Hindlimb muscle (tissue), 1 donor: ENCODE data around the gene TEX22. TPM values are rescaled to one million over a fixed set of nuclear protein-coding genes. Genes with fewer than 3 reads are reported as not detected.

Source experiments
- DNase-seq: peaks from one replicate; pipeline ENCODE4 v3.0.0-alpha.2; 2013
- polyA plus RNA-seq: library from polyadenylated mRNA; unstranded; fragments of 120-200 nt; gene quantifications from one replicate; pipeline ENCODE4 v1.2.1, GENCODE V29; 2013; ENCODE audit not compliant: insufficient read length

Gene TEX22
- polyA plus RNA-seq, 1 donor, result 0.56 TPM

GRCh38 chr14:105422695-105423487, 24.6 kb downstream of the TEX22 start:
- DNase-seq, result no peak

DNA sequence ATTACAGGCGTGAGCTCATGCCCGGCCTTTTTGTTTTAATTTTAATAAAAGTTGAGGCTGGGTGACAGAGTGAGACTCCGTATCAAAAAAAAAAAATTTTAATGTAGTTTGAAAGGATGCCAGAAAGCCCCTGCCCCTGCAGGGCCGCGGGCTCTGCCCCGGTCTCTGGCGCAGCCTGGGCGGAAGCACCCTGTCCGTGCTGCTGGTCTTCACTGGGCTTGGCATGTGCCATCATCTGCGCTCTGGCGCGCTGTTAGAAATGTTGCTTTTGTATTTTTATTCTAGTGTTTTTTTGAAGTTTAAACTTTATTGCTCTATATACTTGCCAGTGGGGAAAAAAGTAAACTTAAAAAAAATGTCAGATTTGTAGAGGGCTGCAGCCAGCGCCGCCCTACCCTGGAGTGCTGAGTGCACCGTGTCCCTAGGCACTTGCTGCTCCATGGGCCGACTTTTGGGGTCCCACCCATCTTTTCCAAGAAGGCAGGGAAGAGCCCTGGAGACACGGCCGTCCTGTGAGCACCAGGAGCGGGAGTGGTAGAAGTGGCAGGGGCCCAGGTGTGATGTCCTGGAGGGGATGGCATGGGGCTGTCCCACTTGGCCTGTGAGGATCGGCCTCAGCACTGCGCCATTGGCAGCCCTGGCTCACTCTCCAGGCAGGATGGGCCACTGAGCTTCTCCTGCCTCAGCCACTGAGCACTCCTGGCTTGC, 25.3 kb downstream of the TEX22 start:
- no peak for DNase-seq

DNA sequence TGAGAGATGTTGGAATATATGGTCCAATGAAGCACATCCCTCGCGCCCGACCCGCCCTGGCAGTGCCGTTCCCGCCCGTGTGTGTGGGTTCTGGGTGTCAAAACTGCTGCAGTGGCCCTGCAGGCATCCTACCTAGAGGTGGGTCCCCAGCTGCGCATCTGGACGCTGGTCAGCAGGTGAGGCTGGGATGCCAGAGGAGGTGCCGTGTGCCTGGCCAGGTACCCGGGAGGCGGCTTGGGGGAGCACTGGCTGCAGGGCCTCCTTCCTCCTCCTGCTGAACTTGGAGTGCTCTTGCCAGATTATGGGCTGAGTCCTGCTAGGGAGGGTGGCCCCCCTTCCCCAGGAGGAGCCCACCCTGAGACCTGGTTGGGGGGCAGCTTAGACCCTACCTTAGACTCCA, 26.5 kb downstream of the TEX22 start:
- no peak for DNase-seq

- no peak for DNase-seq
Measured at GRCh38 chr14:105425823-105426247, 27.5 kb downstream of the TEX22 start.

DNA sequence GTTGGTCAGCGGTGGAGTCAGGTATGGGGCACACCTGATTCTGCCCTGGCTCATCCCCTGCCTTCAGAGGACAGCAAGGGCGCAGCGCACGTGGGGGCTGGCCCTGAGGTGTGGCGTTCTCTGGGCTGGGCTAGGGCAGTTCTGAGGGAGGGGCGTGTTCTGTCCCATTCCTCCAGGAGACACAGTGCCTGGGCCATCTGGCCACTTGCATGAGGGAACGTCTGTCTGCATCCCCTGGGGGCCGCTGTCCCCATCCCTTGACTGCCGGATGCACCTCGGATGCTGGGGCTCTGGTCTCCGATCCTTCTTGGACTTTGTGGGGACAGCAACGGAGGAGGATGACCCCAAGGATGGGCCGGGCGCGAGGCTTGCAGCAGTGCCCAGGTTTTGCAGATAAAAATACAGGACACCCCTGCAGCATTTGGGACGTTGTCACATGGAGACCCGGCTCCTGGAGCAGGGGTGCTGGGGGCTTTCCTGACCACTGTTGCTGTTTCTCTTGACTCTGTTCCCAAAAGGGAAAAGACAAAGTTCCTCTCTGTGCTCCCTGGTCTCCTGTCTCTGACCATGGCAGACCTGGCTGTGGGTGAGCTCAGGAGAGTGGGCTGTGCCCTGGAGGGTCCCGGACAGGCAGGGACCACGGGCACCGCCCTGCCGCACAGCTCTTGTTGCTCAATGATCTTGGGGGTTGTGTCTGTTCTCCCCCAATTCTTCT, 28.2 kb downstream of the TEX22 start:
- no peak for DNase-seq

DNA sequence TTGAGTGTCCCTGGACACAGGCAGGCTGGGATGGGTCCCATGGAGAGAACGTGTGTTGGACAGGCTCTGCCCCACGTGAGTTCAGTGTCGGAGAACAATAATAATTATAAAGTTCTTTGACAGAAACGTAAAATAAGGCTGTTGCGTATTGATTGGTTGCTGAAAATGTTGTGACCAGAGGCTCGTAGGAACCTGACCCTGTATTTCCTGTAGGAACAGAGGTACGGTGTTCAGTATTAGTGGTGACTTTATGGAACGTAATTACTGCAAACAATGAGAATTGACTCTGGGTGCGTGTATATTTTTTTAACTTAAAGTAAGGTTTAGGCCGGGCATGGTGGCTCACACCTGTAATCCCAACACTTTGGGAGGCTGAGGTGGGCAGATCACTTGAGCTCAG, 29.1 kb downstream of the TEX22 start:
- DNase-seq, result no peak

DNA sequence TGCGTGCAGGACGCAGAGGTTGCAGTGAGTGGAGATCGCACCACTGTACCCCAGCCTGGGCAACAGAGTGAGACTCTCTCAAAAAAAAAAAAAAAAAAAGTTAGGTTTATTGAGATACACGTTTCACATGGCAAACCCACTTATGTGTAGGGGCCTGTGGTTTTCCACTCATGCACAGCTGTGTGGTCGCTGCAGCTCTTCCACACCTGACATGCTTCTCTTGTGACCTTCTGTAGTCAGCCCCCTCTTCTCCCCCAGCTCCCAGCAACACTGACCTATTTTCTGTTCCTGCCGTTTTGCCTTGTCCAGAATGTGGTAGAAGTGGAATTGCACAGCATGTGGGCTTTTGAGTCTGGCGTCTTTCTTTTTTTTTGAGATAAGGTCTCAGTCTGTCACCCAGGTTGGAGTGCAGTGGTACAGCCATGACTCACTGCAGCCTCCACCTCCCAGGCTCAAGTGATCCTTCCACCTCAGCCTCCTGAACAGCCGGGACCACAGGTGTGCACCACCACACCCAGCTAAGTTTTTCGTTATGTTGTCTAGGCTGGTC, 29.7 kb downstream of the TEX22 start:
- no peak for DNase-seq

DNA sequence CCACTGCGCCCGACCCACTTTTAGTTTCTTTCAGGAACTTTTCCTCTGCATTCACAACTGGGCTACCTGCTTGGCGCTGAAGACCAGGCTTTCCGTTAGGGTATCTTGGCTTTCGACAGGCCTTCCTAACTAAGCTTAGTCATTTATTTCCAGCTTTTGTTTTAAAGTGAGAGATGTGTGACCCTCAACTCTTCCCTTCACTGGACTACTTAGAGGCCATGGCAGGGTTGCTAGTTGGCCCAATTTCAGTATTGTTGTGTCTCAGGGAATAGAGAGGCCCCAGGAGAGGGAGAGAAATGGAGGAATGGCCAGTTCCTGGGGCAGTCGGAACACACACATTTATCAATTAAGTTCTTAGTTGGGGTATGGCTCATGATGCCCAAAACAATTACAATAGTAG, 31.7 kb downstream of the TEX22 start:
- DNase-seq, result no peak

GRCh38 chr14:105430565-105430964, 32.2 kb downstream of the TEX22 start:
- no peak for DNase-seq

DNA sequence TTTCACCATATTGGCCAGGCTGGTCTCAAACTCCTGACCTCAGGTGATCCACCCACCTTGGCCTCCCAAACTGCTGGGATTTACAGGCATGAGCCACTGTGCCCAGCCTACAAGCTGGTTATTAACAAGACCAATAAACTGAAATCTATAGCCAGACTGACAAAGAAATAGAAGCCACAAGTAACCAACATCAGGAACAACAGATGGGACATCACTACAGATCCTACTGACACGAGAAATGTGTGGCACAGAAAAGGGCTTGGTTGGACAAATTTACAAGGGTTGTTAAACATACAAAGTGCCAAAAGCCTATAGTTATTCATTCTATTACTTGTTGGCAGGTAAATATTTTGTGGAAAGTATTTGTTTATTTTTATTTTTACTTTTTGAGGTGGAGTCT, 32.9 kb downstream of the TEX22 start:
- DNase-seq, result no peak

DNA sequence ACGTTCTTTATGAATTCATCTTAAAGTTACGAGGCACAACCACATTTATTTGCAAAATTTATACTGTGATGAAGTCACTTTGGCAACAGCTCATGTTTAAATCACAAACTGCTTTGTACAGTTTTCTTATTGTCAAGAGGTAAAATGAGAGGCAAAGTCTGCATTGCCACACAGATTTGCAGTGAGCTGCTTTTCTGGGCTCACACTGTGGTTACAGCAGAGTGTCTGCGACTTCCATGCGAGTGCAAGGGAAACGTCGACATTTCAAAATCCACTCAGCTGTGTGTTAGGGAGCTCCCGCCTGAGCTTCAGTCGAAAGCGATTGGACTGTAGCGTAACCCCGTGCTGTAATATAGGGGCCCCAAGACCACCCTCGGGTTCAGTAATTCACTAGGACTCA, 34.3 kb downstream of the TEX22 start:
- DNase-seq, result no peak

DNA sequence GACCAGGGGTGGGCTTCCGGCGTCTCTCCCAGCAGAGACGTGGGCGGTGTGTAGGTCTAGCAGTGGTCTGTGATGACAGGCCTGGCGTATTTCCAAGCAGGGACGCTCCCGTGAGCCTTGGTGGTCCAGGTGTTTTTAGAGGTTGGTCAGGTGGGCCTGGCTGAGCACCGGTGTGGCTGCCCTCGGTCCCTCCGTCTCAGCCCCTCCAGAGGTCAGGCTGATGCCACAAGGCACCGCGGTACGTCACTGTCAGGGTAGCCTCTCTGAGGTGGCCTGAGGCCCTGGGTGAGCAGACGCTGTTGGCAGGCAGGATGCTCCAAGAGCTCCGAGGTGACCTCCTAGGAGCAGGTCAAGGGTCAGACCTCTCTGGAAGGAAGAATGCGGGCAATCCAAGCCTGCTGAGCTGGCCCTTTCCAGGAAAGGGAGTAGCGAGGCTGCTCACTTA, 34.8 kb downstream of the TEX22 start:
- DNase-seq, result no peak

GRCh38 chr14:105436402-105436801, 38.1 kb downstream of the TEX22 start:
- no peak for DNase-seq

DNA sequence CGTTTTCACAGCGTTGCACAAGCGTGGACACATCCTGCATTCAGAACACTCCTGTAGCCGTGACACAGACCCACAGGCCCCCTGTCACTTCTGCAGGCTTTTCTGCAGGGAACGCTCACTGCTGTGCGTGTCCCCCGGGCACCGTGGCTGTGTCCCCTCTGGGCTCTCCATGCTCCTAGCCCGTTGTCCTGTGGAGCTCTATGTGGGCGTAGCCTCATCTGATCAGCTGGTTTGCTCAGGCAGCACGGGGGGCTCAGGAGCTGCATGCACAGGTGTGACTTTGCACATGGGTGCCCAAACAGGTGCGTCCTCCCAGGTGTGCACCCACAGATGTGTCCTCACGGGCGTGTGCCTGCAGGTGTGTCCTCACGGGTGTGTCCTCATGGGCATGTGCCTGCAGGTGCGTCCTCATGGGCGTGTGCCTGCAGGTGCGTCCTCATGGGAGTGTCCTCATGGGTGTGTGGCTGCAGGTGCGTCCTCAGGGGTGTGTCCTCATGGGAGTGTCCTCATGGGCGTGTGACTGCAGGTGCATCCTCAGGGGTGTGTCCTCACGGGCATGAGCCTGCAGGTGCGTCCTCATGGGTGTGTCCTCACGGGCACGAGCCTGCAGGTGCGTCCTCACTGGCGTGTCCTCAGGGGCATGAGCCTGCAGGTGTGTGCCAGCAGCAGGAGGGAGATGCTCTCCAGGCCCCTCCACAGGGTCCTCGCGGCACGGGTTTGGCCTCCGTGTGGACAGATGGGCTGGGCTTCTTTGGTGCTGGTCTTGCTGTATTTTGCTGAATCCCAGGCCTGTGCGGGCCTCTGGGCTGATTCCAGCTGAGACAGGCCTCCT, 38.8 kb downstream of the TEX22 start:
- no peak for DNase-seq

DNA sequence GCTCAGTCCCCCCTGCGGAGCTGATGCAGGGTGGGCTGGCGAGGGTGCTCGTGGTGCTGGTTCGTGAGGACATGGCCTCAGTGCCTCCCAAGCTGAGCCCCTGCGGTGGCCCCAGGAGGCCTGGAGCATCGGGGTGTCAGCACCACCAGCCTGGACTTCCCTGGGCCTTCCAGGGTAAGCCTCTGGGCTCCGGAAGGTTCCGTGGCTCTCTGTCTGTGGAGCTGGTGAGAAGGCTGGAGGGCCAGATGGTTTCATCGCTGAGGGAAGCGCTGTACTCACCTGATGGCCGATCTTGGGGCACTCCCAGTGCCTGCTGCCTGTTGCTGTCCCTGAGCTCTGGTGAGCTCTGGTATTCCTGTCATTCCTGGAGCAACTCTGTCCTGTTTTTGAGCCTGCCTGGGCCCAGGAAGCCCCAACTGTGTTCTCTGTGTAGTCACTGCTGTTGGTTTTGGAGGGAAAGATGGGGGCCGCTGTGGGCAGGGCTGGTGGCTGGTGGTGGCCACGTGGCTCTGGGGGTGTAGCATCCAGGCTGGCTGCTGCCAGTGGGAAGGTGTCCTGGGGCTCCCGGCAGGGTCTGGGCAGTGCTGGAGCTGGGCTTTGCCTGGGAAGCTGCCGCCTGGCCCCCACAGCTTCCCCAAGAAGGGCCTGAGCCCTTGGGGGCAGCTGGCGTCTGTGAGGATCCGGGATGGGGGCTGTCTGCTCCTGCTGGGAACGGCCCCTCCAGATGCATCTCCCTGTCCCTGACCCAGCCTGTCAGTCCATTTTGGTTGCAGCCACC, 39.6 kb downstream of the TEX22 start:
- DNase-seq, result no peak

DNA sequence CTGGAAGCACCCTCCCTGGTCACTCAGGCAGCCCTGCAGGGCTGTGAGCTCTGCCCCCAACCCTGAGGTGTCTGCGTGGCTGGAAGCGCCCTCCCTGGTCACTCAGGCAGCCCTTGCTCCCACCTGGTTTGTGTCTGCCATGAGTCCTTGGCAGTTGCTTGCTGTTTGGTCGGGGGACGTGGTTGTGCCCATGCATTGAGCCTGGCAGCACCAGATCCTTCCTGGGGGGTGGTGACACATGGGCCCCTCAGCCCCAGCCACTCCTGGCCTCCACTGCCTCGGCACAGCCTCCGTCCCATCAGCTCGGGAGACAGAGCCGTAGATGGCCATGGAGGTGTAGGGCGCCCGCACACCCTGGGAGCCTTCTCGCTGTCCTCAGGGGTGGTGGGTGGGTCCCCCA, 40.8 kb downstream of the TEX22 start:
- no peak for DNase-seq

DNA sequence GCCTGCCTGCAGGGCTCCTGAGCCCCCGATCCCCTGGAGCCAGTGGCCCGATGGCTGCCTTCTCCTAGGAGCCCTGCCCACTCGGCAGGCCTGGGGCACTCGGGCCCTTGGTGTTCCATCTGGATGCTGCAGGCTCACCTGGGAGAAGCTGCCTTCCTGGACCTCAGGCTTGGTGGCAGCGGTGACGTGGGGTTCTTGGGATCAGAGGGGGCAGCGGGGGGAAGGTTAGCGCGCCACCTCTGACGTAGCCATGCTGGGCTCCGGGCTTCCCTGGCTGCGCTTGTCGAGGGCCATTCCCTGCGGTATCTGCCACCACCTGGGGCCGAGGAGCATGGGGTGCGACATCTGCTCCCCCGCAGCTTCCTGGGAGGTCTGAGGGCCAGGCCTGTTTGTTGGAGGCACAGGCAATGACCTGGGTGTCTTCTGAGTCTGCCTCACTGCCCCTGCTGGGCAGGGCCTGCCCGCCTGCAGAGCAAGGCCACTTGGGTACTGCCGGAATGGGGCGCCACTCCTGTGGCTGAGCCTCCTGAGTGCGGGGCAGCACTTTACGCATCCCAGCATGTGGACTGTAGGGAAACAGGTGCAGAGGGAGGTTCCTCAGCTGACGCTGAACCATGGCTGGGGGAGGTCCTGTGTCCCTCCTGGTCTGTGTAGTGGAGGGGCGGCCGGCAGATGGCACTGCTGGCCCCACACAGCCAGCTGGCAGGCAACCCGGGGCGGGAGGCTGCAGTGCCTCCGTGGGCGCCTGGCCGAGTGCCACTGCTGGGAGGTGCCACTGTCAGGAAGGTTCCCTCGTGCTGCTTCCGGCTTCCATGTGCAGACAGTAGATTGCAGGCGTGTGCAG, 41.6 kb downstream of the TEX22 start:
- no peak for DNase-seq

- DNase-seq, result no peak
Measured at GRCh38 chr14:105440554-105440900, 42.2 kb downstream of the TEX22 start.

- no peak for DNase-seq
Measured at GRCh38 chr14:105440992-105441391, 42.7 kb downstream of the TEX22 start.

DNA sequence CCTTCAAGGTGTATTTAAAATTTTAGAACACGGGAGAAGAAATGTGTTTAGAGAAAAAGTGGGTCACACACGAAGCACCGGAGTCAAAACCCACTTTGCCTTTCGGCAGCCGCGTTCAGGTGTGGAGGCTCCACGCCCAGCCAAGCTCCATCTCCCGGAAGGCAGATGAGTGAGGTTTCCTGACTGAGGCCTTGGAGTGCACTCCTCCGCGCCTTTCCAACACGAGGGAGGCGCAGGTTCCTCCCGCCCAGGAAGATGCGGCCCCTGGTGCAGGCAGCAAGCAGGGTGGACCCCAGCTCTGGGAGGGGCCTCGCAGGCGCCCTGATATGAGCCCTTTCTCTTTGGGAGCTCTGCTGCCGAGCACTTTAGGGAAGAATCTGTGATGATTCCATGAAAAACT, 43.8 kb downstream of the TEX22 start:
- DNase-seq, result no peak

DNA sequence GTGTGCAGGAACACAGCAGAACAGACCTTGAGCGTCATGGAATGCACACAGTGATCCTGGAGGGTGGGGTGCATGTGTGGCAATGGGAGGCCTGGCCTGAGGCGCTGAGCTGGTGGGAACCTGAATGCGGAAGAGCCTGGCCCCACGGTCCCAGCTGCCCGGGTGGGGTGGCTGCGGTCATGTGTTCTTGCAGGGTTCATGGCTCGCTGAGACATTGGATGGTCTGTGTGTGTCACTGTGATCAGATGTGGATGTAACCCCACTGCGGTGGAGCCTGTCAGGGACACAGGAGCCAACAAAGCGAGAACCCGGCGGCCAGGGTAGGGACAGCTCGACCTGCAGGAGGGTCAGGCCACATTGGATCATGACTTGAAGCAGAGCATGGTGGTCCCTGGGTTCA, 44.5 kb downstream of the TEX22 start:
- DNase-seq, result no peak
